ENCODE data around the gene ADAT3.

ADAT3 gene

GRCh38 chr19:1933244-1933643, 28.0 kb downstream of the ADAT3 start:
- Histone ChIP-seq H3K27ac (ENCODE audit: poor library complexity, severe bottlenecking) (no peak overlapping the region), H3K4me1 (ENCODE audit: insufficient read depth, poor library complexity, severe bottlenecking) (no peaks in the 10 kb centered on the region), H3K9me3 (ENCODE audit: severe bottlenecking) (peaks cover 3% of the 10 kb centered on the region), H3K4me3 (ENCODE audit: severe bottlenecking) (no peak overlapping the region), H3K27me3 (ENCODE audit: insufficient read depth, poor library complexity, severe bottlenecking) (no peaks in the 10 kb centered on the region), H3K36me3 (ENCODE audit: low read depth) (no peaks in the 10 kb centered on the region)
- TF ChIP-seq, protein P1, sequence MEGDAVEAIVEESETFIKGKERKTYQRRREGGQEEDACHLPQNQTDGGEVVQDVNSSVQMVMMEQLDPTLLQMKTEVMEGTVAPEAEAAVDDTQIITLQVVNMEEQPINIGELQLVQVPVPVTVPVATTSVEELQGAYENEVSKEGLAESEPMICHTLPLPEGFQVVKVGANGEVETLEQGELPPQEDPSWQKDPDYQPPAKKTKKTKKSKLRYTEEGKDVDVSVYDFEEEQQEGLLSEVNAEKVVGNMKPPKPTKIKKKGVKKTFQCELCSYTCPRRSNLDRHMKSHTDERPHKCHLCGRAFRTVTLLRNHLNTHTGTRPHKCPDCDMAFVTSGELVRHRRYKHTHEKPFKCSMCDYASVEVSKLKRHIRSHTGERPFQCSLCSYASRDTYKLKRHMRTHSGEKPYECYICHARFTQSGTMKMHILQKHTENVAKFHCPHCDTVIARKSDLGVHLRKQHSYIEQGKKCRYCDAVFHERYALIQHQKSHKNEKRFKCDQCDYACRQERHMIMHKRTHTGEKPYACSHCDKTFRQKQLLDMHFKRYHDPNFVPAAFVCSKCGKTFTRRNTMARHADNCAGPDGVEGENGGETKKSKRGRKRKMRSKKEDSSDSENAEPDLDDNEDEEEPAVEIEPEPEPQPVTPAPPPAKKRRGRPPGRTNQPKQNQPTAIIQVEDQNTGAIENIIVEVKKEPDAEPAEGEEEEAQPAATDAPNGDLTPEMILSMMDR (IDR thresholded peaks at IDR 0.05; ENCODE audit: poor library complexity, severe bottlenecking), result no peak
- DNase-seq (ENCODE audit: low spot score), result no peak
- no peak for ATAC-seq (ENCODE audit: low read depth)

GRCh38 chr19:1933942-1934341, 28.7 kb downstream of the ADAT3 start:
- no peak overlapping the region for H3K4me3 ChIP-seq (ENCODE audit: severe bottlenecking)
- TF ChIP-seq, protein P1 (IDR thresholded peaks at IDR 0.05; ENCODE audit: poor library complexity, severe bottlenecking), result no peak
- H3K9me3 ChIP-seq (ENCODE audit: severe bottlenecking), result peaks cover 3% of the 10 kb centered on the region
- H3K36me3 ChIP-seq (ENCODE audit: low read depth), result no peaks in the 10 kb centered on the region
- H3K27me3 ChIP-seq (ENCODE audit: insufficient read depth, poor library complexity, severe bottlenecking), result no peaks in the 10 kb centered on the region
- no peak for DNase-seq (ENCODE audit: low spot score)
- H3K27ac ChIP-seq (ENCODE audit: poor library complexity, severe bottlenecking), result no peak overlapping the region
- no peaks in the 10 kb centered on the region for H3K4me1 ChIP-seq (ENCODE audit: insufficient read depth, poor library complexity, severe bottlenecking)
- ATAC-seq (ENCODE audit: low read depth), result no peak

- TF ChIP-seq, protein P1 (IDR thresholded peaks at IDR 0.05; ENCODE audit: poor library complexity, severe bottlenecking), result no peak
- no peak for ATAC-seq (ENCODE audit: low read depth)
- Histone ChIP-seq H3K4me1 (ENCODE audit: insufficient read depth, poor library complexity, severe bottlenecking) (no peaks in the 10 kb centered on the region), H3K9me3 (ENCODE audit: severe bottlenecking) (peaks cover 3% of the 10 kb centered on the region), H3K4me3 (ENCODE audit: severe bottlenecking) (no peak overlapping the region), H3K36me3 (ENCODE audit: low read depth) (no peaks in the 10 kb centered on the region), H3K27ac (ENCODE audit: poor library complexity, severe bottlenecking) (no peak overlapping the region), H3K27me3 (ENCODE audit: insufficient read depth, poor library complexity, severe bottlenecking) (no peaks in the 10 kb centered on the region)
- no peak for DNase-seq (ENCODE audit: low spot score)
Measured at GRCh38 chr19:1935484-1936208, 30.4 kb downstream of the ADAT3 start.

- no peak for DNase-seq (ENCODE audit: low spot score)
- H3K9me3 ChIP-seq (ENCODE audit: severe bottlenecking), result peaks cover 3% of the 10 kb centered on the region
- no peaks in the 10 kb centered on the region for H3K4me1 ChIP-seq (ENCODE audit: insufficient read depth, poor library complexity, severe bottlenecking)
- no peak overlapping the region for H3K4me3 ChIP-seq (ENCODE audit: severe bottlenecking)
- H3K27me3 ChIP-seq (ENCODE audit: insufficient read depth, poor library complexity, severe bottlenecking), result no peaks in the 10 kb centered on the region
- no peak for ATAC-seq (ENCODE audit: low read depth)
- TF ChIP-seq, protein P1 (IDR thresholded peaks at IDR 0.05; ENCODE audit: poor library complexity, severe bottlenecking), result no peak
- no peaks in the 10 kb centered on the region for H3K36me3 ChIP-seq (ENCODE audit: low read depth)
- no peak overlapping the region for H3K27ac ChIP-seq (ENCODE audit: poor library complexity, severe bottlenecking)
Measured at GRCh38 chr19:1936430-1936829, 31.2 kb downstream of the ADAT3 start.

DNA sequence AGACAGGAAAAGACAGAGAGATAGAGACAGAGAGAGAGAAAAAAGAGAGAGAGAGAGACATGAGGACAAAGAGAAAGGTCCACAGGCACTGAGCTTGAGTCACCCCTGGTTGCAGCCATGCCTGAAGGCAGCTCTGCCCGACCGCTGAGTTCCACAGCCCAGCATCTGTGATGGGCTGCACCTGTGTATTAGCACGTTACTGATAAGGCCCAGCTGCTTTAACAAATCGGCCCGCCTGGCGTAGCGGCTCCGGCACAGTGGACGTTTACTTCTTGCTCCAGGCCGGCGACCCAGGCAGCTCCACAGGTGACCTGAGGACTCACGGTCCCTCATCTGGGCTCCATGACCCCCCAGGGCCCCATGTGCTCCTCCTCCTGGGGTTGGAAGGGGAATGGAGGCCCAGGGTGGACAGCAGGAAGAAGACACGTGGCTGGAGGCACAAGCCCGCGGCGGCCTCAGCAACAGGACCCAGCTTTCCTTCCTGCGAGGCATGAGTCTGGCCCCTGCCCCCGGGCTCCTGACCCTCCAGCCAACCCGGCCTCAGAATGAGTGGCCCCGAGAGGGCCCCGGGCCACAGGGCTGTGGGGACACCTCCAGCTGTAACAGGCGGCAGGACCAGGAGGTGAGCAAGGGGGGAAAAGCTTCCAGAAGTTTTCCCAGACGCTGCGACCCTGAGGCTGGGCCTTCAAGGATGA, 31.9 kb downstream of the ADAT3 start:
- H3K4me1 ChIP-seq (ENCODE audit: insufficient read depth, poor library complexity, severe bottlenecking), result no peaks in the 10 kb centered on the region
- ATAC-seq (ENCODE audit: low read depth) (no peak), DNase-seq (ENCODE audit: low spot score) (no peak)
- no peak overlapping the region for H3K4me3 ChIP-seq (ENCODE audit: severe bottlenecking)
- TF ChIP-seq, protein P1 (IDR thresholded peaks at IDR 0.05; ENCODE audit: poor library complexity, severe bottlenecking), result no peak
- H3K36me3 ChIP-seq (ENCODE audit: low read depth), result no peaks in the 10 kb centered on the region
- H3K9me3 ChIP-seq (ENCODE audit: severe bottlenecking), result no peaks in the 10 kb centered on the region
- no peaks in the 10 kb centered on the region for H3K27me3 ChIP-seq (ENCODE audit: insufficient read depth, poor library complexity, severe bottlenecking)
- no peak overlapping the region for H3K27ac ChIP-seq (ENCODE audit: poor library complexity, severe bottlenecking)
